ENCODE results near the gene ZKSCAN8. TPM values are rescaled to one million over a fixed set of nuclear protein-coding genes. Genes with fewer than 3 reads are reported as not detected.

The ZKSCAN8 gene
- total RNA-seq, 1 donor from 2014 or later: 17.9 TPM

DNA sequence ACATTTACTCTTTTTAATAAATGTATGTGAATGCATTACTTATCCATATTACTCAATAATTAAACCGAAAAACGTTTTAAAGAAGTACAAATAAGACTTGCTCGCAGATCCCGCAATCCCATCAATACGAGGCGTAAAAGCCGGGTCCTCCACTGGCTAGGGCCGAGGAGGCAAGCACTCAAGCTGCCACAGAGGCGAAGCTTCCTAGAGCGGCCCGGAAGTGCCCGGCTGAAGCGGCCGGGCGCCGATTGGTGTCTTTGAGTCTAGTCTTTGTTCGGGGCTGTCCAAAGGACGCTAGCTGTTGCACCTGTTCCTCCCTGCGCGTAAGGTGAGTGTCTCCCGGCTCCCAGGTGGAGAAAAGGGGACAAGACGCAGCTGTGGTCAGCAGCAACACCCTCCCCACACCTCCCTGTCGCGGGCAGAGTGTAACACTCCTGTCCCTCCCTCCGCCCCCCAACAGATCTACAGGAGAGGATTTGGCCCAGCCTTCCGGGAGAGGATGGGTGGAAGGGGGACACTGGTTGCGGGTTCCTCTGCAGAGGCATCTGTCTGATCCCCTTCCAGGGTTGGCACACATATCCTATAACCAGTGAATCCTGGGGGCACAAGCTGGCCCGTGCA, 17.2 kb upstream of the ZKSCAN8 start, which contains the start of gene ZSCAN16:
TSS of gene ZSCAN16 (plus strand) at position 260 of the 621 bp plus-strand sequence. CDS start 835 bp downstream, outside the sequence.
- Histone ChIP-seq H3K36me3 (ENCODE audit: control insufficient read depth, insufficient read depth, low read length) (no peaks in the 10 kb centered on the region), H3K4me3 (ENCODE audit: low read depth, low read length) (peak within 1 kb of the TSS; percentile 57), H3K27me3 (ENCODE audit: control insufficient read depth, insufficient read depth, low read length) (no peaks in the 10 kb centered on the region)
- TF ChIP-seq, protein P1, sequence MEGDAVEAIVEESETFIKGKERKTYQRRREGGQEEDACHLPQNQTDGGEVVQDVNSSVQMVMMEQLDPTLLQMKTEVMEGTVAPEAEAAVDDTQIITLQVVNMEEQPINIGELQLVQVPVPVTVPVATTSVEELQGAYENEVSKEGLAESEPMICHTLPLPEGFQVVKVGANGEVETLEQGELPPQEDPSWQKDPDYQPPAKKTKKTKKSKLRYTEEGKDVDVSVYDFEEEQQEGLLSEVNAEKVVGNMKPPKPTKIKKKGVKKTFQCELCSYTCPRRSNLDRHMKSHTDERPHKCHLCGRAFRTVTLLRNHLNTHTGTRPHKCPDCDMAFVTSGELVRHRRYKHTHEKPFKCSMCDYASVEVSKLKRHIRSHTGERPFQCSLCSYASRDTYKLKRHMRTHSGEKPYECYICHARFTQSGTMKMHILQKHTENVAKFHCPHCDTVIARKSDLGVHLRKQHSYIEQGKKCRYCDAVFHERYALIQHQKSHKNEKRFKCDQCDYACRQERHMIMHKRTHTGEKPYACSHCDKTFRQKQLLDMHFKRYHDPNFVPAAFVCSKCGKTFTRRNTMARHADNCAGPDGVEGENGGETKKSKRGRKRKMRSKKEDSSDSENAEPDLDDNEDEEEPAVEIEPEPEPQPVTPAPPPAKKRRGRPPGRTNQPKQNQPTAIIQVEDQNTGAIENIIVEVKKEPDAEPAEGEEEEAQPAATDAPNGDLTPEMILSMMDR (IDR thresholded peaks at IDR 0.05; ENCODE audit: insufficient read depth, low read length, poor library complexity, severe bottlenecking): no peak
- peak; percentile 69 for DNase-seq (ENCODE audit: low read depth)

DNA sequence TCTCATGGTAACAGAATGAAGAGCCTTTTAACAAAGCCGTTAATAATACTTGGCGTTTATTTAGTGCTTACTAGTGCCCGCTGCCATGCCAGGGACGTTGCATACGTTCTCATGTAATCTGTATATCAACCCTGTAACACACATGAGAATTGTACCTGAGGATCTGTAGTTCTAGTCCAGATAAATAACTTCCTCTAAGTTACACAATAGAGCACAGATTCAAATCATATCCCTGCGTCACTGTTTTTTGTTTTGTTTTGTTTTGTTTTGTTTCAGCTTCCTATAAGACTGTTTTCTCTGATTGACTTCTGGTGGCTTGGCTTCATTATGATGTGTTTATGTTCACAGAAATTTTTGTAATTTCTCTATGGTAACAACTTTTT, 16.7 kb upstream of the ZKSCAN8 start:
- H3K27me3 ChIP-seq (ENCODE audit: control insufficient read depth, insufficient read depth, low read length): no peaks in the 10 kb centered on the region
- no peaks in the 10 kb centered on the region for H3K36me3 ChIP-seq (ENCODE audit: control insufficient read depth, insufficient read depth, low read length)
- H3K4me3 ChIP-seq (ENCODE audit: low read depth, low read length): peak overlapping the region; percentile 57
- DNase-seq (ENCODE audit: low read depth): no peak
- TF ChIP-seq, protein P1 (IDR thresholded peaks at IDR 0.05; ENCODE audit: insufficient read depth, low read length, poor library complexity, severe bottlenecking): no peak

DNA sequence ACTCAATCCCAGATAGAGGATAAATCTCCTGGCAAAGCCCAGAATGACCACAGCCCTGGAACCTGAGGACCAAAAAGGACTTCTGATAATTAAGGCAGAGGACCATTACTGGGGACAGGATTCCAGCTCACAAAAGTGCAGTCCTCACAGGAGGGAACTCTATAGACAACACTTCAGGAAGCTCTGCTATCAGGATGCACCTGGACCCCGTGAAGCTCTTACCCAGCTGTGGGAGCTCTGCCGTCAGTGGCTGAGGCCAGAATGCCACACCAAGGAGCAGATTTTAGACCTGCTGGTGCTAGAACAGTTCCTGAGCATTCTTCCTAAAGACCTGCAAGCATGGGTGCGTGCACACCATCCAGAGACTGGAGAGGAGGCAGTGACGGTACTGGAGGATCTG, 16.3 kb upstream of the ZKSCAN8 start:
- Histone ChIP-seq H3K36me3 (ENCODE audit: control insufficient read depth, insufficient read depth, low read length) (no peaks in the 10 kb centered on the region), H3K4me3 (ENCODE audit: low read depth, low read length) (no peak overlapping the region), H3K27me3 (ENCODE audit: control insufficient read depth, insufficient read depth, low read length) (no peaks in the 10 kb centered on the region)
- TF ChIP-seq, protein P1 (IDR thresholded peaks at IDR 0.05; ENCODE audit: insufficient read depth, low read length, poor library complexity, severe bottlenecking): no peak
- no peak for DNase-seq (ENCODE audit: low read depth)

DNA sequence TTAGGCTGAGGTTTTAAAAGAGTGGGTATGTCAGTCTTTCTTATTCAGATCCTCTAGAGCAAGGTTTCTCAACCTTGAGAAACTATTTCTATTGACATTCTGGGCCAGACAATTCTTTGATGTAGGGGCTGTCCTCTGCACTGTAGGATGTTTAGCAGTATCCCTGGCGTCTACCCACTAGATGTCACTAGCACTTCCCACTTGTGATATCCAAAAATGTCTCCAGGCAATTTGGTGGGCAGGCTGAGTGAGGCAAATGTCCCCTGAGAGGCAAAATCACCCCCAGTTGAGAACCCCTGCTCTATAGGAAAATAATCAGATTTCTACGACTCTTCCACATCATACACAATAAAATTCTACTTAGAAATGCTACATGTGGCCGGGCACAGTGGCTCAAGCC, 7.7 kb upstream of the ZKSCAN8 start:
- no peak for DNase-seq (ENCODE audit: low read depth)
- TF ChIP-seq, protein P1 (IDR thresholded peaks at IDR 0.05; ENCODE audit: insufficient read depth, low read length, poor library complexity, severe bottlenecking): peak; percentile 56
- Histone ChIP-seq H3K36me3 (ENCODE audit: control insufficient read depth, insufficient read depth, low read length) (peaks cover 1% of the 10 kb centered on the region), H3K4me3 (ENCODE audit: low read depth, low read length) (no peak overlapping the region), H3K27me3 (ENCODE audit: control insufficient read depth, insufficient read depth, low read length) (no peaks in the 10 kb centered on the region)

DNA sequence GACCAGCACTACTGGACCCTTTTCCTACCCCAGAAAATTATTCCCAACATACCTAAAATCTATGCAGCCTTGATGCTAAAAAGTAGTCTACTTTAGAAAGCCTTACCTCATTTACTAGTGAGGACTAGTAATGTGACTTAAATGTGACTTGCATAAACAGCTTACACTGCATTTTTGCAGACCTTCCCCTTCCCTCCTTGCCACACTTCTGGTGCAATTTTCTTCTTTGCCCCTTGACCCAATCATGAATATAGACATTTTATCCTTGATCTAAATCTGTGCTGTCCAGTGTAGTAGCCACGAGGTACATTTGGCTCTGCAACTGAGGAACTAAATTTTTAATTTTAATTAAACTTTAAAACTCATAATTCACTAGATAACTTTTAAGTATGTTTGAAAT, 7.0 kb upstream of the ZKSCAN8 start:
- no peak for DNase-seq (ENCODE audit: low read depth)
- no peak overlapping the region for H3K4me3 ChIP-seq (ENCODE audit: low read depth, low read length)
- TF ChIP-seq, protein P1 (IDR thresholded peaks at IDR 0.05; ENCODE audit: insufficient read depth, low read length, poor library complexity, severe bottlenecking): no peak
- H3K27me3 ChIP-seq (ENCODE audit: control insufficient read depth, insufficient read depth, low read length): no peaks in the 10 kb centered on the region
- H3K36me3 ChIP-seq (ENCODE audit: control insufficient read depth, insufficient read depth, low read length): peaks cover 1% of the 10 kb centered on the region

DNA sequence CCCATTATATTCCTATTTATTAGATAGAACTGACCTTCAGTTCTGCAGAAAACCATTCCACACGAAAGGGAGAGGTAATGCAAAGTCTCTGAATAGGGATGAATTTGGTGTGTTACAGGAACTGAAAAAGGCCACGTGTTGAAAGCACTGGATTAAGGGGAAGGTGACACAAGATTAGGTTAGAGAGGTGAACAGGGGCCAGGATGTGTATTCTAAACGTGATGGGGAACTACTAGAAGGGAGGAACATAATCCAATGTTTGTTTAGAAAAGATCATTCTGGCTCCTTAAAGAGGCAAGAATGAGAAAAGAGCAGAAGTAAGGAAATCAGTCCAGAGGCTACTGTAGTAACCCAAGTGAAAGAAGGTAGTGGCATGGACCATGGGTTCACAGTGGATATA, 6.3 kb upstream of the ZKSCAN8 start:
- H3K4me3 ChIP-seq (ENCODE audit: low read depth, low read length): peak overlapping the region; percentile 8
- DNase-seq (ENCODE audit: low read depth): no peak
- TF ChIP-seq, protein P1 (IDR thresholded peaks at IDR 0.05; ENCODE audit: insufficient read depth, low read length, poor library complexity, severe bottlenecking): no peak

More for the DNA sequence above, 6.3 kb upstream of the ZKSCAN8 start:
- H3K27me3 ChIP-seq (ENCODE audit: control insufficient read depth, insufficient read depth, low read length): no peaks in the 10 kb centered on the region
- peaks cover 1% of the 10 kb centered on the region for H3K36me3 ChIP-seq (ENCODE audit: control insufficient read depth, insufficient read depth, low read length)
